Cardiac muscle cell (in vitro differentiated cells and primary cell): ENCODE measurements around the gene EXOC4. TPM values are rescaled to one million over a fixed set of nuclear protein-coding genes. Genes with fewer than 3 reads are reported as not detected.
"Not testable (repeated sequence)": the region's sequence is repeated elsewhere in the genome, so short reads cannot be mapped to it uniquely, and the experiment has no call there.

Source experiments
- DNase-seq, 2 donors: peaks; one replicate each; pipeline versions ENCODE4 v3.0.0 to v3.0.0-alpha.2; 2010 to 2017; ENCODE audit warnings: low read depth in 1 of 2, low spot score in 1 of 2
- H3K27ac ChIP-seq: fragments of 200-600 bp; sonication (generic); 2 replicates; pipeline ENCODE4 v1.5.1; 2016
- H3K27me3 ChIP-seq: fragments of 200-600 bp; sonication (generic); 2 replicates; pipeline ENCODE4 v1.6.0; 2016; ENCODE audit warnings: control low read depth
- H3K36me3 ChIP-seq: fragments of 200-600 bp; sonication (generic); 2 replicates; pipeline ENCODE4 v1.5.1; 2016; ENCODE audit warnings: control low read depth
- H3K4me1 ChIP-seq: fragments of 200-600 bp; sonication (generic); 2 replicates; pipeline ENCODE4 v1.8.1; 2017; ENCODE audit warnings: low read depth, mild to moderate bottlenecking, mixed run types
- H3K4me3 ChIP-seq: fragments of 200-600 bp; sonication (generic); 2 replicates; pipeline ENCODE4 v1.5.1; 2016; ENCODE audit warnings: mild to moderate bottlenecking
- H3K9me3 ChIP-seq: fragments of 200-600 bp; sonication (generic); 2 replicates; pipeline ENCODE4 v1.5.1; 2017; ENCODE audit warnings: low read depth, mild to moderate bottlenecking, control low read depth
- polyA plus RNA-seq: library from polyadenylated mRNA; unstranded; fragments of >200 nt; fragmentation: Nextera tagmentation; extraction: Ambion mirVana; gene quantifications from 2 replicates; pipeline ENCODE4 v1.2.1, GENCODE V29; 2016
- total RNA-seq: library from RNA; depleted of rRNA; stranded (reverse); fragments of >200 nt; gene quantifications from 2 replicates; pipeline ENCODE4 v1.2.3, GENCODE V29; 2016
- TF ChIP-seq, protein P1 (sequence below): IDR thresholded peaks from 2 replicates; pipeline ENCODE4 v1.5.1; 2012; ENCODE audit warnings: low read depth, mild to moderate bottlenecking, low read length

EXOC4 gene
- total RNA-seq, result 29.4 and 46.0 TPM in 2 replicates
- polyA plus RNA-seq, result 29.7 and 33.6 TPM in 2 replicates

DNA sequence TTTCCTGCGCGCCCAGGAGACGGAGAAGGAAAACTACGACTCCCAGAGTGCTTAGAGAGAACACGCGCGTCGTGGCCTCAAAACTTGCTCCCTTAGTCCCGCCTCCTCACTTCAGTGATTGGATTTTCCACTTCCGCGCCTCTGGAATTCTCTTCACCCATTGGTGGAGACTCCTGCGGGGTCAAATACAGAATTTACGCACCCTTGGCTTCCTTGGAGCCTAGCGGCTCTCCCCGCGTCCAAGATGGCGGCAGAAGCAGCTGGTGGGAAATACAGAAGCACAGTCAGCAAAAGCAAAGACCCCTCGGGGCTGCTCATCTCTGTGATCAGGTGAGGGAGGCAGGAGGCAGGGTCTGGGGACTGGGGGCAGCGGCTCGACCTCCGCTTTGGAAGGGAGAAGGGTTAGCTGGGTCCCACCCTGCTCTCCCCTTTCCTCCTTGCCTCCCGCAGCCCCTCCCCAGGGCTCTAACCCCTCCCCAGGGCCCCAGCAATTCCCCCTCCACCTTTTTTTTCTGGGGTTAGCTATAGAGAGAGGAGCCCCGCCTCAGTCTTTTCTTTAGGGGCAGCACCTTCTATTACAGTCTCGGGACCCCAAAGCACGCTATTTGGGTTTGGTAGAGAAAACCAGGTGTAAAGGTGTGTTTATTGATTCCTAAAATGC lies at the start of gene EXOC4:
Gene EXOC4 (plus strand): TSS at position 221 of the 661 bp plus-strand sequence.
- DNase-seq, result peak; percentile 98
- H3K36me3 ChIP-seq, result no peaks in the 10 kb centered on the region
- TF ChIP-seq, protein P1, sequence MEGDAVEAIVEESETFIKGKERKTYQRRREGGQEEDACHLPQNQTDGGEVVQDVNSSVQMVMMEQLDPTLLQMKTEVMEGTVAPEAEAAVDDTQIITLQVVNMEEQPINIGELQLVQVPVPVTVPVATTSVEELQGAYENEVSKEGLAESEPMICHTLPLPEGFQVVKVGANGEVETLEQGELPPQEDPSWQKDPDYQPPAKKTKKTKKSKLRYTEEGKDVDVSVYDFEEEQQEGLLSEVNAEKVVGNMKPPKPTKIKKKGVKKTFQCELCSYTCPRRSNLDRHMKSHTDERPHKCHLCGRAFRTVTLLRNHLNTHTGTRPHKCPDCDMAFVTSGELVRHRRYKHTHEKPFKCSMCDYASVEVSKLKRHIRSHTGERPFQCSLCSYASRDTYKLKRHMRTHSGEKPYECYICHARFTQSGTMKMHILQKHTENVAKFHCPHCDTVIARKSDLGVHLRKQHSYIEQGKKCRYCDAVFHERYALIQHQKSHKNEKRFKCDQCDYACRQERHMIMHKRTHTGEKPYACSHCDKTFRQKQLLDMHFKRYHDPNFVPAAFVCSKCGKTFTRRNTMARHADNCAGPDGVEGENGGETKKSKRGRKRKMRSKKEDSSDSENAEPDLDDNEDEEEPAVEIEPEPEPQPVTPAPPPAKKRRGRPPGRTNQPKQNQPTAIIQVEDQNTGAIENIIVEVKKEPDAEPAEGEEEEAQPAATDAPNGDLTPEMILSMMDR, result no peak
- no peaks in the 10 kb centered on the region for H3K27me3 ChIP-seq
- peak within 1 kb of the TSS; percentile 68 for H3K4me3 ChIP-seq
- H3K4me1 ChIP-seq, result peaks cover 6% of the 10 kb centered on the region
- H3K27ac ChIP-seq, result peak within 1 kb of the TSS; percentile 92
- no peaks in the 10 kb centered on the region for H3K9me3 ChIP-seq

DNA sequence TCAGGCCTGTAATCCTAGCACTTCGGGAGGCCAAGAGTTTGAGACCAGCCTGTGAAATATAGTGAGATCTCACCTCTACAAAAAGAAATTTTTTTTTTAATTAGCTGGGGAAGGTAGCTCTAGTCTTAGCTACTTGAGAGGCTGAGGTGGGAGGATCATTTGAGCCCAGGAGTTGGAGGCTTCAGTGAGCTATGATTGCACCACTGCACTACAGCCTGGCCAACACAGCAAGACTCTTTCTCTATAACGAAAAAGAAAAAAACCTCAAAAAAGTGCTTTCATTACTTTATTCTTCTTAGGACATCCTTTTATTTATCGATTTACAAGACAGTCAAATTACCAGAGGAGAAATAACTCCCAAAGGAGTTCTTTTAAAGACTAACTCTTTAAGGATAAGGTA lies 49.4 kb upstream of the EXOC4 start:
- Histone ChIP-seq H3K36me3 (no peaks in the 10 kb centered on the region), H3K9me3 (no peaks in the 10 kb centered on the region), H3K4me3 (no peak overlapping the region), H3K27ac (no peak overlapping the region), H3K27me3 (no peaks in the 10 kb centered on the region), H3K4me1 (no peaks in the 10 kb centered on the region)
- no peak for DNase-seq
- TF ChIP-seq, protein P1, result no peak

DNA sequence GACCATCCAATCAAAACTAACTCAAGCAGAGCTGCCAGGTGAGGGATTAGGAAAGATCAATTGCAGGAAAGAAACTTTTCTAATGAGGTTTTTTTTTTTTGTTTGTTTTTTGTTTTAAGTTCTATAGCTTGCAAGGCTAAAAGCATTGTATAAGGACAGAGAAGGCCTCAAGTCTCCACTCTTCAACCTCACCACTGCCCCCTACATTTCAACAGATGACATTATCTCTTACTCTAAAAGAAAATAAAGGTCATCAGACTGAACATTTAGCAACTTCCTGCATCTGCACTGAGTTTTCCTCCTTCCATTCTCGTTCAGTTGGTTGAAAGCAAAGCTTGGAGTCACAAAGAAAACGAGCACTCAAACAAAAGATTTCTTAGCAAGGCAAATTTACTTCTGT lies 45.2 kb upstream of the EXOC4 start:
- Histone ChIP-seq H3K36me3 (no peaks in the 10 kb centered on the region), H3K9me3 (no peaks in the 10 kb centered on the region), H3K4me3 (no peak overlapping the region), H3K4me1 (no peaks in the 10 kb centered on the region), H3K27ac (no peak overlapping the region), H3K27me3 (no peaks in the 10 kb centered on the region)
- TF ChIP-seq, protein P1, result no peak
- peak in 1 of 2 donors; percentile 25 for DNase-seq

DNA sequence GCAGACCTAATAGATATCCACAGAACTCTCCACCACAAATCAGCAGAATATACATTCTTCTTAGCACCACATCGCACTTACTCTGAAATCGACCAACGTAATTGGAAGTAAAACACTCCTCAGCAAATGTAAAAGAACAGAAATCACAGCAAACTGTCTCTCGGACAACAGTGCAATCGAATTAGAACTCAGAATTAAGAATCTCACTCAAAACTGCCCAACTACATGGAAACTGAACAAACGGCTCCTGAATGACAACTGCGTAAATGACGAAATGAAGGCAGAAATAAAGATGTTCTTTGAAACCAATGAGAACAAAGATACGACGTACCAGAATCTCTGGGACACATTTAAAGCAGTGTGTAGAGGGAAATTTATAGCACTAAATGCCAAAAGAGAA lies 42.1 kb upstream of the EXOC4 start:
- H3K4me1 ChIP-seq, H3K36me3 ChIP-seq, H3K9me3 ChIP-seq, H3K4me3 ChIP-seq, H3K27ac ChIP-seq, DNase-seq, H3K27me3 ChIP-seq: not testable (repeated sequence)

DNA sequence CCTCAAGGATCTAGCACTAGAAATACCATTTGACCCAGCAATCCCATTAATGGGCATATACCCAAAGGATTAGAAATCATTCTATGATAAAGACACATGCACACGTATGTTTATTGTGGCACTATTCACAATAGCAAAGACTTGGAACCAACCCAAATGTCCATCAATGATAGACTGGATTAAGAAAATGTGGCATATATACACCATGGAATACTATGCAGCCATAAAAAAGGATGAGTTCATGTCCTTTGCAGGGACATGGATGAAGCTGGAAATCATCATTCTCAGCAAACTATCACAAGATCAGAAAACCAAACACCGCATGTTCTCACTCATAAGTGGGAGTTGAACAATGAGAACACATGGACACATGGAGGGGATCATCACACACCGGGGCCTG lies 39.1 kb upstream of the EXOC4 start:
- H3K9me3 ChIP-seq, DNase-seq, H3K36me3 ChIP-seq, H3K4me3 ChIP-seq, H3K27ac ChIP-seq, H3K27me3 ChIP-seq, H3K4me1 ChIP-seq: not testable (repeated sequence)

DNA sequence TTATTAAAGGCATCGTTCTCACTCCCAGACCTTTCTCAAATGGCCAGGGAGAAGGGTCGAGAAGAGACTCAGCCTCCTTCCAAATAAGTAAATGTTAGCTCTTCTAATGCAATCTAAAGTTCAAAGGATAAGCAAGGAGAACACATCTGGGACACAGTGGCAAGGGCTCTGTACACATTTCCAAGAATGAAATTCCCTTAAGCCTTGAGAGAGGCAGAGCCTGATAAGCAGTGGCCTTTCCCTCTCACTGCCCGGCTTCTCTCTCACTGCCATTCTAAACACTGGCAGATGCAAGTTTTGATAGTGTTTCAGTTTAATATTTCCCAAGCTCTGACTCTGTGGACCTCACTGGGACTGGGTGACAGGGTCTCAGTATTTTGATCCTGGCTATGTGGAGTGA lies 35.1 kb upstream of the EXOC4 start:
- no peaks in the 10 kb centered on the region for H3K4me1 ChIP-seq
- DNase-seq, result no peak
- no peaks in the 10 kb centered on the region for H3K9me3 ChIP-seq
- no peaks in the 10 kb centered on the region for H3K27me3 ChIP-seq
- no peak overlapping the region for H3K4me3 ChIP-seq
- no peak overlapping the region for H3K27ac ChIP-seq
- no peaks in the 10 kb centered on the region for H3K36me3 ChIP-seq
- TF ChIP-seq, protein P1, result no peak
